ENCODE results near the gene RHAG.
A peak's percentile ranks its signal among the peaks of the same experiment; 100 is the strongest.
"Not testable (repeated sequence)": the region's sequence is repeated elsewhere in the genome, so short reads cannot be mapped to it uniquely, and the experiment has no call there.

The RHAG gene

GRCh38 chr6:49635978-49636712 lies 494 bp downstream of the RHAG start:
- DNase-seq, result no peak

DNA sequence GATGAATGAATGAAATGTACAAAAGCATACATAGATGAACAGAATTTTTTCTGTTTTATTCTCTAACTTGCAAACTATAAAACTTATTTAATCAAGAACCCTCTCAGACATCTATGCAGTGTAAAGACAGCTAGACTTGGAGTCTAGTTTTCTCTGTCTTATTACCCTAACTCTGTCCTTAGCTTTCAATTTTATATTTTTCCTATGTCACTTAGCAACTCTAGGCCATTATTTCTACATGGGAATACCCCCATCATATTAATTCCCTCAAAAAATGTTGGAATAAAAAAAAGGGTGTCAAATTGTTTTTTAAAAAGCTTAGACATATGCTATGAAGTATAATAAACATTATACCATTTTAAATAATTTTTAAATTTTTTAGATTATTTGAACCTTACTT lies 1.2 kb downstream of the RHAG start:
- DNase-seq, result no peak

DNA sequence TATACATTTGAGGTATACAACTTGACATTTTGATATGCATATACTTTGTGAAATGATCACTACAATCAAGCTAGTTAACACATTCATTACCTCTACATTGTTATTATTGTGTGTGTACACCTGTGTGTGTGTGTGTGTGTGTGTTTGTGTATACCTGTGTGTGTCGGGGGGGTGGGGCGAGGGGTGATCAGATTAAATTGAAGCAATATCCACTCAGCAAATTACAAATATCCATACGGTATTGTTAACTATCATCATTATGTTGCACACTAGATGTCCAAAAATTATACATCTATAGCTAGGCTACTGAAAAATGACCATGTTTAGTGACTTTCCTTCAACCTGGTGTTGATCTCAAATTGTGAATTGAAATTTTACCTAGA lies 1.8 kb downstream of the RHAG start:
- no peak for DNase-seq

GRCh38 chr6:49634092-49634835 lies 2.4 kb downstream of the RHAG start:
- no peak for DNase-seq

DNA sequence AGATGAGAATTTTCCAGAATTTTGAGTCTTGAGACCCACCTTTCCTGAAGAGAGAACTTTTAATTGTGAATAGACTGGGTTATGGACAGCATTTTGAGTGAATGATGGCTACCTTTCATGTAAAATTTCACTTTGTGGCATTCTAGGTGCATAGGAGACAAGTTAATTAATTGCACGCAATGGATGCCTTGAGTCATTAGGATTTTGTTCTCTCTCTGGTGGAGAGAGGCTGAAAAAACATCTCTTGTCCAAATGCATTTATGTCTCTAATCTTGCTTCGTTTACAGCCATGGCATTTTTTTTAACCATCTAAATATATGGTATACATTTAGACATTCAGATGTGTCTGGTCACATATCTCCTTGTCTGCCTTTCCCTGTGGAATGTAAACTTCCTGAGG lies 3.1 kb downstream of the RHAG start:
- no peak for DNase-seq

- DNase-seq, result no peak
These were observed 3.9 kb downstream of the RHAG start for GRCh38 chr6:49632727-49633126.

- not testable (repeated sequence) for DNase-seq
These were observed 7.1 kb downstream of the RHAG start for GRCh38 chr6:49629485-49630088.

DNA sequence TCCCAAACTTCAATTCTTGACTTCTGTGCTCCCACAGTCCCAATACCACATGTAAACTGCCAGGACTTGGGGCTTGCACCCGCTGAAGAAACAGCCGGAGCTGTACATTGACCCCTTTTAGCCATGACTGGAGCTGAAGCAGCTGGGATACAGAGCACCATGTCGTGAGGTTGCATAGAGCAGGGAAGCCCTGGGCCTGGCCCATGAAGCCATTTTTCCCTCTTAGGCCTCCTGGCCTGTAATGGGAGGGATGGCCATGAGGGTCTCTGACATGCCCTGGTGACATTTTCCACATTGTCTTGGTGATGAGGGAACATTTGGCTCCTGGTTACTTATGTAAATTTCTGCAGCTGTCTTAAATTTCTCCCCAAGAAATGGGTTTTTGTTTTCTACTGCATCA lies 9.8 kb downstream of the RHAG start:
- DNase-seq, result no peak

DNA sequence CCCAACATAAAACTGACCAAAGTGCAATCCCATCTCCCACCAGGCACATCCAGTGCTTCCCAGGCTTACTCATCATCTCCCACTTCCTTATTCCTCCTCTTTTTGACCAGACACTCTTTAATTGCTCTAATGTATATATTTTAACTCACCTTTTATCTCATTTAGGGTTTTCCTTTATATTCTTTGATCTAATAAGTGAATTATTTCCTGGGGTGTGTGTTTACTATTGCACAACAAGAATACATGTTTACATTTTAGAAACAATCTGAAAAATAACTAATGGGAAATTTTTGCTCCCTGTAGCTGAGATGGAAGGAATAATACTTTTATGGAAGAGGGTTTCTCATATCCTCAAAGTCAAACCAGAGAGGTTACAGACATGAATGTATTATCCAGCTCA lies 18.4 kb downstream of the RHAG start:
- no peak for DNase-seq

DNA sequence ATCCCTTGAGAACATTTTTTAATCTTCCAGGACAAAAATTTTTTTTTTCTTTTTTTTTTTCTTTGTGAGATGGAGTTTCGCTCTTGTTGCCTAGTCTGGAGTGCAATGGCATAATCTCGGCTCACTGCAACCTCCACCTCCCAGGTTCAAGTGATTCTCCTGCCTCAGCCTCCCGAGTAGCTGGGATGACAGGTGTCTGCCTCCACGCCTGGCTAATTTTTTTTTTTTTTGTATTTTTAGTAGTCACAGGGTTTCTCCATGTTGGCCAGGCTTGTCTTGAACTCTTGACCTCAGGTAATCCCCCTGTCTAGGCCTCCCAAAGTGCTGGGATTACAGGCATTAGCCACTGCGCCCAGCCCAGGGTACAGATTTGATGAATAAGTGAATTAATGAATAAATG lies 22.5 kb downstream of the RHAG start:
- not testable (repeated sequence) for DNase-seq

- no peak for DNase-seq
These were observed 27.4 kb downstream of the RHAG start for GRCh38 chr6:49609285-49609684.

GRCh38 chr6:49608275-49608674 lies 28.4 kb downstream of the RHAG start:
- DNase-seq, result not testable (repeated sequence)

DNA sequence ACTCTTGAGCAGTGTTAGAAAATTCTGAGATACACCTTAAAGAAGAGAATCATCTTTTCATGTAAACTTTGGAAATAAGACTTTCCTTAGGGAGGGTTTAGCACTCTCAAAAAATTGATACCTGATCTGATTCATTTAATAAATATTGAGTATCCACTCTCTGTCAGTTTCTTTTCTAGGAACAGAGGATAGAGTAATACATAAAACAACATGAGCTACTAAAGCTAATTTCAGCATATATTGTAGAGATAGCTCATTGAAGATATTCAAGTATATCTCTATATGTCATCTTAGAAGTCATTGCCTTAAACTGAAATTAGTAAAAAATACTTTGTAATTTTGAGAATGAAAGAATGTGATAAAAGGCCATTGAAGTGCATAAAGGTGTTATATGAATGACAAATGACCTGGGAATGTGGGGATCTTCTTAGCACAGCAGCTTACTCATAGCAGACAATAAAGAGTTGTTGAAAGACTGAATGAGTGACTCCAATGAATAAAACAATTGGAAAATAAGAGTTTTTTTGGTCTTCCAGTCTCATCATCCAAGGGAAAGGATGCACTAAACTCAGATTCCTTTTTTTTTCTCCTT lies 29.2 kb downstream of the RHAG start:
- DNase-seq, result no peak

DNA sequence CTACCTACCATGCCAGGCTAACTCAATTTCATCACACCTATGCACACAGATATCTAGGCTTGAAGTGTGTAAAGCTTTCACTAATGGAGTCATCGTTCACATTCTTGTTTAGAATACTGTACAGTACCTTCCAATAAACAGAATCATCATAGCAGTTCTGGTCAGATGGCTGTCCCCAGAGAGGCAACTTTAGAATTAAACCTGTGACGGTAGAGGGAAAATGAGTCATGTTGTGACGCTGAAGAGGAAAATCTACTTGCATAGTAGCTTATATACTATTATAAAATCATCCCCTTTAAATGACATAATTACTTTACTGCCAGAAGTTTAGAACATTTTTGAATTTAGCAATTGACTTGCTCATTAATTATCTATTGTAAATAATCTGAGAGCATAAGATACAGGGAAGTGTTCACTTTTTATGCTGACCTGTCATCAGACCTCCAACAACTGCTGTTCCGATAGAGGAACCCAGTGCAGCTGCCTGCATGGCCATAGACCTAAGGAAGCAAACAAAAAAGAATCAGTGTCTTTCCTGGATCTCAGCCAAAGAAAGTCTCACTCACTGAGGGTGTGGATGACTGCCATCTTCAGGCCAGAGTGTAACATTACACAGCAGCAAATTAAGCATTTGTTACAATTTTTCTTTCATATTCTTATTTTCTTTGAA lies 29.8 kb downstream of the RHAG start:
- peak in 29 of 56 donors; percentile 1 to 54 (median 6) for DNase-seq

GRCh38 chr6:49604080-49604479 lies 32.6 kb downstream of the RHAG start:
- DNase-seq, result not testable (repeated sequence)

- DNase-seq, result not testable (repeated sequence)
These were observed 49.4 kb downstream of the RHAG start for GRCh38 chr6:49587262-49587661.

DNA sequence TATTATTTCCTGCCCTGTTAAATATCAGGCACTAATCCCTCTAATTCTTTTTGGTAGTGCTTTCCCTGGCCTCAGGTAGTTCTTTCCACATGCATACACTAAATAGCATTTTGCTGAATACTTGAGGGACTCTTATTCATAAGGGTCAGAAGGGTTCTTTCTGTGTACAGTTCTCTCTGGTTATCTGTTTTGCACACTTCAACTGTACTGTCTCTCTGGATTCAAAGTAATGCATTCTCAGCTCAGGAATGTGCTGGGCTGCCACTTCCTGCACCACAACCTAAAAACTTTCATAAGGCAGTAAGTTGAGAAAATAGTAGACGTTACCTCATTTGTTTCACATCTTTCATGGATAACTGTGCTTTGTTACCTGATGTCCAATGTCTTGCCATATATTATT lies 54.1 kb downstream of the RHAG start:
- no peak for DNase-seq

- DNase-seq, result no peak
These were observed 57.0 kb downstream of the RHAG start for GRCh38 chr6:49579649-49580048.

DNA sequence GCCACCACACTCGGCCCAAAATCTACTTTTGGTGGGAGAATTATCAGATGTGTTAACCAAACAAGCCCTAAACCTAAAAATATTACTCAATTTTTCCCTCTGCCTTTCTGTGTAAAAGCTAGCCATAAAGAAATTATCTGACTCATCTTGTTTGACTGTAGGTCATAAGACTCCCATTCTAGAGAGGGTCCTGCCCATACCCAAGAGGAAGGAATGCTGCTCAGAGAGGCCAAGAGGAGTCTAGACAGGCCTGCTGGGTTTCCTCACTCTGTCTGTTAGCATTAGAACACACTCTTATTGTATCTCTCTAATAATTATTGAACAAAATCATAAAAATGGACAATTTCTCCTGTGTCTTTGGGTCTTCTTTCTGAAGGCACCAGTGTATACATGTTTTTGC lies 60.0 kb downstream of the RHAG start:
- DNase-seq, result no peak

DNA sequence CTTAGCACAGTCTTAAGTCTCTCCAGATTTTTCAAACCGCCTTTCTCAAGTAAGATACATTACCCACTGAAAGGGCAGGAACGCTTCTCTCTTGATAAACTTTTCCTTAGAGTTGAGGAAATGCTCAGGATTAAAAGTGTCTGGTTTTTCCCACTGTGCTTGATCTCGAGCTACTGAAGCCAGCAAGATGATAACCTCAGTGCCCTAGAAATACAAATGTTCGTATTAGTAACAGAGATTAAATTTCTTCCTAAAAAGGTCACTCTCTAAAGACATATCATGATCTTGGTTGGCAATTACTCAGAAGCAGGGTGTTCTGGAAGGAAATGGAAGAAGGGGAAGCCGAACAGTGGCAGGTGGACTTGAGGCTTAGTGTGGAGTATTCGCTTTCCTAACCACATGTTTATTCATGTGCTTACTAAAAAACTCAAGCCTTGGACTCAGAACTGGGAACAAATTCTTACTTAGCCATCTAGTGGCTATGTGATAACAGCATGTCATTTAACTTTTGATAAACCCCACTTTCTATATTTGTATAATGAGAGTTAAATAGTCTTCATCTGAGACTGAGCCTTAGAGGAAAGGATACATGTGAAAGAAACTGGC lies 66.1 kb downstream of the RHAG start:
- no peak for DNase-seq

- no peak for DNase-seq
These were observed 70.8 kb downstream of the RHAG start for GRCh38 chr6:49565855-49566254.

Measured in amygdala (tissue), 56 donors.